ENCODE measurements around the gene KLF11.
"Not testable (repeated sequence)": the region's sequence is repeated elsewhere in the genome, so short reads cannot be mapped to it uniquely, and the experiment has no call there.

KLF11 gene

GRCh38 chr2:10009811-10010781 is 33.3 kb upstream of the KLF11 start:
- no peak for DNase-seq

- DNase-seq, result not testable (repeated sequence)
Measured at GRCh38 chr2:10010861-10011605, 32.3 kb upstream of the KLF11 start.

GRCh38 chr2:10011606-10012325 is 31.6 kb upstream of the KLF11 start:
- not testable (repeated sequence) for DNase-seq

GRCh38 chr2:10012366-10012962 is 30.9 kb upstream of the KLF11 start:
- not testable (repeated sequence) for DNase-seq

GRCh38 chr2:10012963-10013461 is 30.3 kb upstream of the KLF11 start:
- DNase-seq, result no peak

GRCh38 chr2:10013651-10014417 is 29.5 kb upstream of the KLF11 start:
- not testable (repeated sequence) for DNase-seq

GRCh38 chr2:10014418-10015190 is 28.7 kb upstream of the KLF11 start:
- DNase-seq, result no peak

GRCh38 chr2:10015376-10015989 is 27.9 kb upstream of the KLF11 start:
- DNase-seq, result not testable (repeated sequence)

GRCh38 chr2:10016001-10016801 is 27.1 kb upstream of the KLF11 start:
- DNase-seq, result no peak

GRCh38 chr2:10016802-10017258 is 26.5 kb upstream of the KLF11 start:
- DNase-seq, result no peak

GRCh38 chr2:10017313-10017941 is 25.9 kb upstream of the KLF11 start:
- no peak for DNase-seq

- no peak for DNase-seq
Measured at GRCh38 chr2:10019174-10019573, 24.2 kb upstream of the KLF11 start.

GRCh38 chr2:10019602-10020400 is 23.5 kb upstream of the KLF11 start:
- DNase-seq, result no peak

- no peak for DNase-seq
Measured at GRCh38 chr2:10022041-10022421, 21.3 kb upstream of the KLF11 start.

- DNase-seq, result no peak
Measured at GRCh38 chr2:10022445-10022844, 20.9 kb upstream of the KLF11 start.

GRCh38 chr2:10022966-10023662 is 20.2 kb upstream of the KLF11 start:
- DNase-seq, result no peak

GRCh38 chr2:10026940-10027569 is 16.3 kb upstream of the KLF11 start:
- DNase-seq, result no peak

Data from activated CD4-positive, alpha-beta T cell treated with anti-CD3 and anti-CD28 coated beads, Interleukin-2, amount 50 U/mL, for 1 hour (primary cell).